GM19463 (cell line): ENCODE data around the gene ICA1L.
A peak's percentile ranks its signal among the peaks of the same experiment; 100 is the strongest.
"Not testable (repeated sequence)": the region's sequence is repeated elsewhere in the genome, so short reads cannot be mapped to it uniquely, and the experiment has no call there.

Experiments used
- ATAC-seq: cut with Tn5 transposase; IDR thresholded peaks from one replicate; pipeline ENCODE4 v1.9.1; 2021; ENCODE audit warnings: mild to moderate bottlenecking, moderate library complexity; ENCODE audit not compliant: unreplicated experiment

The ICA1L gene

DNA sequence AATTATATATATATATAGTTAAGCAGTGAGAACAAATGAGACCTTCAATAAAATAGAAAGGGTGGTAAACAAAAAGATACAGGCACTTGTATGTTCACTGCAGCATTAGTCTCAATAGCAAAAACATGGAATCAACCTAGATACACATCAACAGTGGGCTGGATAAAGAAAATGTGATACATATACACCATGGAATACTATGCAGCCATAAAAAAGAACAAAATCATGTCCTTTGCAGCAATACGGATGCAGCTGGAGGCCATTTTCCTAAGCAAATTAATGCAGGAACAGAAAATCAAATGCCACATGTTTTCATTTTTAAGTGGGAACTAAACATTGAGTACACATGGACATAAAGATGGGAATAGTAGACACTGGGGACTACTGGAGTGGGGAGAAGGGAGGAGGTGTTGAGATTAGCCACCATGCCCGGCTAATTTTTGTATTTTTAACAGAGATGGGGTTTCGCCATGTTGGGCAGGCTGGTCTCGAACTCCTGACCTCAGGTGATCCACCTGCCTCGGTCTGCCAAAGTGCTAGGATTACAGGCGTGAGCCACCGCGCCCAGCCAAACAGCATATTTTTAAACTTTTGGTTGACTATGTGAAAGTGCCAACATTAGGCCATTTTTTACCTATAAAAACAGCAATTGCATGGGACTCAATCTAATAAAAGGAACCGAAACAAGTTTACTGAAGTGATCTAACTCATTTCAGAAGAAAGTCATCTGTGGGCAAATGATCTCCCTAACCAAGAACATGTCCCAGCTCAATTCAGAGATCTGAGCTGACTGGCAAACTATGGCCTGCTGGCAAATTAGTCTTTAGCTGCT lies 23.7 kb downstream of the ICA1L start:
- ATAC-seq, result peak; percentile 75

DNA sequence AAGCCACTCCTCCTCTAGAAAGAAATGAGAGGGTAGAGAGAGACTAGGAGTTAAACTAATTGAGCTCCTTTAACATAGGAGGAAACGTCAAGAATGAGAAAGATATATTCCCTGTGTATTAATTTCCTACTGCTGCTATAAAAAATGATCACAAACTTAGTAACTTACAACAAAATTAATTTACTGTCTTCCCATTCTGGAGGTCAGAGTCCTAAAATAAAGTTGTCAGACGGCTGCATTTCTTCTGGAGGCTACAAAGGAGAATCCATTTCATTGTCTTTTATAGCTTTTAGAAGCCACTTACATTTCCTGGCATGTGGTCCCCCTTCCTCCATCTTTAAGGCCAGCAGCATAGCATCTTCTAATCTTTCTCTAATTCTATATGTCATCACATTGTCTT lies 26.9 kb downstream of the ICA1L start:
- ATAC-seq, result no peak

DNA sequence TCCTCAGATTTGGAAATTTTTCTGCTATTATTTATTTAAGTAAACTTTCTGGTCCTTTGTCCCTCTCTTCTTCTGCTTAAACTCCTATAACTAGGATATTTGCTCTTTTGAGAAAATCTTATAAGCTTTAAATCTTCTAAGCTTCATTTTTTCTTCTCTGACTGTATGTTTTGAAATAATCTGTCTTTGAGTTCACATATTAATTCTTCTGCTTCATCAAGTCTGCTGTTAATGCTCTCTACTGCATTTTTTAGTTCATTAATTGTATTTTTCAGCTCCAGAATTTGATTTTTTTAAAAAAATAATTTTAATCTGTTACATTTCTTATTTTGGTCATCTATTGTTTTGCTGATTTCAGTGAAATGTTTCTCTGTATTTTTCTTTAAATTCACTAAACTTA lies 28.9 kb downstream of the ICA1L start:
- ATAC-seq, result no peak

DNA sequence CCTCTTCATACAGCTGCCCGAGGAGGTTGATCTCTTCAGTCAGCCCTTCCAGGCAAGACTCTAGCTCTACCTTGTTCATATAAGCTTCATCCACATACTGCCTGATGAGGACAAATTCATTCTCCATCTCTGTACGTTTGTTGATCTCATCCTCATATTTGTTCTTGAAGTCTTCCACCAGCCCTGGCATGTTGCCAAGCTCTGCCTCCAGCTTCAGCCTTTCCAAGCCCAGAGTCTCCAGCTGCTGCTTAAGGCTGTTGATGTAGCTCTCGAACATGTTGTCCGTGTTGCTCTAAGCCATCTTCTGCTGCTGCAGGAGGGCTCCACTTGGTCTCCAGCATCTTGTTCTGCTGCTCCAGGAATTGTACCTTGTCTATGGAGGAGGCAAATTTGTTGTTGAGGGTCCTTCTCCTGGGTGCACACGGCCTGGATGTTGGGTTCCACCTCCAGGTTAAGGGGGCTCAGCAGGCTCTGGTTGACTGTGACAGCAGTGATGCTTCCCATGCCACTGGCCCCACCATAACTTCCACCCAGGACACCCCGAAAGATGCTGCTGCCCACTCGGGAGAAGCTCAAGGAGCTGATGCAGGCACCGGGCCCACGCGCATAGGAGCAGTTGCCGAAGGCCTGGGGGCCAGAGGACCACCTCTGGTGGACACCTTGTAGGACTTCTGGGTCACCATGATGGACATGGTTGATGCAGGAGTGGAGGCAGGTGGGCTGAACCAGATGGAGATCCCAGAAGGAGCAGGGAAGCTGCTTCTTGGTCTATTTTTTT lies 30.3 kb downstream of the ICA1L start:
- ATAC-seq, result no peak

DNA sequence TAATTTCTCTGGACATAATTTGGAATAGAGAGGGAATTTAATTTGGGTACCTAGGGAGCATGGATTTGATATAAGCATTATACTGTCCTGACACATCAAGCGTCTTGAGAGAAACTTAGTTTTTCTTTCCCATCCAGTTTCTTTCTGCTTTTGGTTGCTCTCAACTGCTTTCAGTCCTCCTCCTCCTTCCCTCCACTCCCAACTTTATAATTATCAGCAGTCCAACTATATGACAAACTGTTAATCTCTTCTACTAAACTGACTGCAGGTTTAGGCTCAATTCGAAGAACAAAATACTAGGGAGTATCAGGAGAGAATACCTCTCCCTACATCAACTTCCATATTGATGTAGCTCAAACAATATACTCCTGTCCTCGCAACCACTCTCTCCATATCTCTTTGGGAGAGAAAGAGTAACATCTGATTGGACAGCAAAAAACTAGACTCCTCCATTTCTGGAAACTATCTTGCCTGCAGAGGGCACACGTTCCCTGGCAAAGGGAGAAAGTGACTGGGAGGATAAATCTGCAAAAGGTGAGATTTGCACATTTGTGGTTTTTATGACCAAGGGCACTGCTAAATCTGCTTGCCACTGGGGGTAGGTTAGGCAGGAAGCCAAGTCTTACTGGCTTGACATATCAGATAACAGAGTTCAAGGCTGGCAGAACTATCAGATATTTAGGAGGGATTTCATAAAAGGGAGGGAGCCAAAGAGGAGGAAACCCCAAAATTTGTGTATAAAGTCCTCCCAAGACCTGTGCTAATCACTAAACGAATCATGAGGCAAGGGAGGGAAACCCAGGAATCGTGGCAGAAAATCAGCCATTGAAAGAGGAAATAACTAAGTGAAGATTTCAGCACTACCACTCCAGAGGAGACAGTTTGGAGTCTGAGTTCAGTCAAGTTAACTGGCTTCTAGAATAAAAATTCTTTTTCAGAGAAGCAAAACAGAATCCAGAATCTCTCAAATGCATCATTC lies 40.0 kb downstream of the ICA1L start:
- peak; percentile 42 for ATAC-seq

DNA sequence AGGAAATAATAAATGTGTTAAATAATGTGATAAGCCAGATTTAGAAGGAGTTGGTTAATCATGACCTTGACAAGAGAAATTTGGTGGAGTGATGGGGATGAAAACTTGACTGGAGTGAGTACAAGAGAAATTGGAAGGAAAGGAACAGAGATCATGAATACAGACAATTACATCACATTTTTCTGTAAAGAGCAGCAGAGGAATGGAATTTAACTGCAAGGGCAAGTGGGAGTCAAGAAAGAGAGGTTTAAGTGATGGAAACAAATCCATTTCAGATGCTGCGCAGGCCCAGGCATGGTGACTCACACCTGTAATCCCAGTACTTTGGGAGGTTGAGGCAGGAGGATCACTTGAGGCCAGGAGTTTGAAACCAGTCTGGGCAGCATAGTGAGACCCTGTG lies 46.7 kb downstream of the ICA1L start:
- ATAC-seq, result no peak

DNA sequence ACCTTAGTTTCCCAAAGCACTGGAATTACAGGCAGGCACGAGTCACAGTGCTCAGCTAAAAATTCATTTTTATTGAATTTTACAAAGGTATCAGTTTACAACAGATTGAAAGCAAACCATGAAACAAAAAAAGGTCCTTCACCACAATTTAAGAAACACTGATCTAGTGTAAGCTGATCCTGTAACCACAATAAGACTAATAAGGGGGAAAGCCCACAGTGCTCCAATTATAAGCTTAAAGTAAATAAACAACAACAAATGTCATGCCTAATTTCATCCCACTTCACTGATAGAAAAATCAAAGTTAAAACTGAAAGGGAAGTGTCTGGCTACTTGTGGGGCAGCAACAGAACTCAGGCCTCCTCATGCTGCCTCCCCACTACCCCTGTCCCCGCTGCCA lies 49.2 kb downstream of the ICA1L start:
- no peak for ATAC-seq

DNA sequence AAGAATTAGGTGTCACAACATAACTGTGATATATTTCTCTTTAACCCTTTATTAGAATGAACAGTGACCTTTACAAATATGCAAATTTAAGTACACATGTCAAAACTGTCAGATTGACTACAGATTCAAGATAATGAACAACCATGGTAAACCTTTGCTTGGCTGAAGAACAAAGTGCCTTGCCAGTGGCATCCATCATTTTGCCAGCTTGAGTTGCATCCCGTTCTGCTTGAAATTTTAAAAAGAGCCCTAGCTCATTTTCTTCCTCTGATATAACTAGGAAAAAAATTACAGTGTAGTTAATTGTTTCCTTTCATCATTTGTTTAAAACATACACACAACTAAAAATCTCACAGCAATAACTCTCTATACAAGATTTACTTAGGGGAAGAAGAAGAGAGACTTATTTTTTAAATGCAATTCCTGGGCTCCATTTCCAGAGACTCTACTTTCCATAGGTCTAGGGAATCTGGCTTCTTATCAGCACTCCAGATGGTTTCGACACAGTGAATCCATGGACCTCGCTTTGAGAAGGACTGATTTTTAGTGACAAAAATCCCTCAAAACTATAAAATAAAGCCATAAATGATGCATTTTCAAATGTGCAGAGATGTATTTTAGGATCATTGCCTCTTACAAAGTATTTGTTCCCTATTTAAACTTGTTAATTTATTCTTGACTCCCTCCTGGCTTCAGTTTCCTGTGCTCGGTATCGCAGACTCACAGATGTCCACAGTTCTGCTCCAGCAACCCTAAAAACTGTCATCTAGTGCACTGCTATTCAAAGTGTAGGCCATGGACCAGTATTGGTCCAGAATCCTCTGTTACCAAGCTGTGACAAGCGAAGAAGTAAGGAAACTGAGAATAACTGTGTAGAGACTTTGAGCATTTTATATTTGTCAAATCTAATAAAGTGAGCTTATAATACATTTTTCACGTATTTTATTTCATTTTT lies 50.1 kb downstream of the ICA1L start:
- ATAC-seq, result no peak

DNA sequence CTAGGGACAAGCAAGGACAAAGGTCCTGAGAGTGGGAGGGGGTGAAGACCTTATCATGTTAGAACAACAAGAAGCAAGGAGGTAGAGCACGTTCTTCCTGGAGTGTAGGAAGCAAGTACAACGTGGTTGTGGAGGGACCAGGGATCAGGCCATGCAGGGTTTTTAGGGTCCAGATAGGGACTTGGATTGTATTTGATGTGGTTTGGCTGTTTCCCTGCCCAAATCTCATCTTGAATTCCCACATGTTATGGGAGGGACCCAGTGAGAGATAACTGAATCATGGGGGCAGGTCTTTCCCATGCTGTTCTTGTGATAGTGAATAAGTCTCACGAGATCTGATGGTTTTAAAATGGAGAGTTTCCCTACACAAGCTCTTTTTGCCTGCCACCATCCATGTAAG lies 53.2 kb downstream of the ICA1L start:
- ATAC-seq, result no peak

DNA sequence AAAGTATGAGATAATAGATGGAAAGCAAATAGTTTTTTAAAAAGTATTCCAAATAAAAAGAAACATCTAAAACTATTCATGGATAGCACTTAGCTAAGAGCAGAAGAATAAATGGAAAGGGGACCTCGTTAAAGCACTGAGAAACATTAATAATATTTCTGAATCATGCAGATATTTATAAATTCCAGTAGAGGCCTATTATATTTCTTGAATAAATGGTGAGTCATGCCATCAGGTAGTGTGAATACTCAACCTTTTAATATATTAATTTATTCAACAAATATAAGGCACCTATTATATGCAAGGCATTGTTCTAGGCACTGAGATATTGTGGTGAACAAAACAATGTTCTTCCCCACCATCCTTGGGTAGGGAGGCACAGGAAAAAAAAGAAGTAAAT lies 53.8 kb downstream of the ICA1L start:
- ATAC-seq, result no peak

DNA sequence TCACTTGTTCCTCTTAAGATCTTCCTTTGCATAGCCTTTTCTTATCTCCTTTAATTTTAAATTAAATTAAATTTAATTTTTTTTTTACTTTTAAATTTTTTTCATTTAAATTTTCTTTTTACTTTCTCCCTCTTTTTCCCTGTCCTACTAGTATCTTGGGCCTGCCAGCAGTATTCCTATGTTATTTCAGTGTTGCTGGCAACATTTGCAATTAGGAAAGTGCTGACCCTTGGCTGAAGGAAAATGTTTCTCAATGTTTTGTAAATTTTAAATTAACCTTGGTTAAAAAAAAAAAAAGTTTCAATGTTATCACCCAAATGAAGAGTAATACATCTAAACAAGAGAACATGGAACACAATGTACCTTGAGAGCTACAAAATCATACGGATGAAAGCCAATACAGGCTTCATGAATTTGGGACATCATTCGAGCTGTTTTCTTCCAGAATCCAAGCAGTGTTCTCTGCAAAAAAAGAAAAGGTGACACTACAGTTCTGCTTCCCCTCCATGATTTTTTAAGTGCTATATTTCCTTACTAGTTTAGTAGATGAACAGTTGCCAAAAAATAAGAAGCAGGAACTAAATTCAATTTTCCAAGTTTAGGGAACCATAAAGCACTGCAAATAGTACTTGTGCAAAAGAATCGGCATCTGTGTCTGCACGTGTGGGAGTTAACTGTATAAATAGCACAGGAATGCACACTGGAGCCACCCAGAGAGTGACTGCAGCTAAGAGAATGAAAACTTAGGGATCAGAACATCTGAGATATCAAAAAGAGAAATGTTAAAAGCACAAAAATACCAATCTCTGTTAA lies 55.8 kb downstream of the ICA1L start:
- ATAC-seq, result no peak

DNA sequence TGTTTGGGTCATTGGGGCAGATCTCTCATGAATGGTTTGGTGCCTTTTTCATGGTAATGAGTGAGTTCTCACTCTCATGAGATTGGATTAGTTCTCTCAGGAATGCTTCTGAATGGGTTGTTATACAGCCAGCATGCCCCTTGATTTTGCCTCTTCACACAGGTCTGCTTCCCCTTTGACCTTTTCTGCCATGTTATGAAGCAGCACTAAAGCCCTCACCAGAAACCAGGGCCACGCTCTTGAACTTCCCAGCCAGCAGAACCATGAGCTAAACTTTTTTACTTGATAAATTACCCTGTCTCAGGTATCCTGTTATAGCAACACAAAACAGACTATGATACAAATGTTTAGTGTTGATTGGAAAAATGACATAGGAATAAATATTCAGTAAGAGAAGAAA lies 57.3 kb downstream of the ICA1L start:
- ATAC-seq, result no peak

DNA sequence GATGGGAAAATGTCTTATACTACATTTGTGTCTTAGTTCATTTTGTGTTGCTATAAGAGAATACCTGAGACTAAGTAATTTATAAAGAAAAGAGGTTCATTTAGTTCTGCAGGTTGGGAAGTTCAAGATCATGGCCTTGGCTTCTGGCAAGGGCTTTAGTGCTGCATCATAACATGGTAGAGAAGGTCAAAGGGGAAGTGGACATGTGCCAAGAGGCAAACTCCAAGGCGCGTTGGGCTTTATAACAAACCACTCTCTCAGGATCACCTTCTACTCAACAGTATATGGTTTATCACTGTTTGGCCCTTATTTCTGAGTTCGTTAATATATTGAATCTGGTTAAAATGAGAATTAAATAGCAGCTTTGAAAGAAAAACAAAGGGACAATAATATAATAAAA lies 58.2 kb downstream of the ICA1L start:
- ATAC-seq, result no peak

DNA sequence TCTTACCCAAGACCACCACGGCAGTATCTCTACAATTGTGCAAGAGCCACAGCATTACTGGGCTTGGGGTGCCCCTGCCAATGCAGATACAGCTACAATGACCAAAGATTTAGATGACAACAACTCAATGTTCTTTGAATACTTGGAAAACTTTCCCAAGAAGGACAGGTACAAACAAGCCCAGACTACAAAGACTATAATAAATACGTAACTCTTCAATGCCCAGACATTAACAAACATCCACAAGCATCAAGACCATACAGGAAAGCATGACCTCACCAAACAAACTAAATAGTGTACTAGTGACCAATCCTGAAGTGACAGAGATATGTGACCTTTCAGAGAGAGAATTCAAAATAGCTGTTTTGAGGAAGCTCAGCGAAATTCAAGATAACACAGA lies 62.8 kb downstream of the ICA1L start:
- ATAC-seq, result no peak

DNA sequence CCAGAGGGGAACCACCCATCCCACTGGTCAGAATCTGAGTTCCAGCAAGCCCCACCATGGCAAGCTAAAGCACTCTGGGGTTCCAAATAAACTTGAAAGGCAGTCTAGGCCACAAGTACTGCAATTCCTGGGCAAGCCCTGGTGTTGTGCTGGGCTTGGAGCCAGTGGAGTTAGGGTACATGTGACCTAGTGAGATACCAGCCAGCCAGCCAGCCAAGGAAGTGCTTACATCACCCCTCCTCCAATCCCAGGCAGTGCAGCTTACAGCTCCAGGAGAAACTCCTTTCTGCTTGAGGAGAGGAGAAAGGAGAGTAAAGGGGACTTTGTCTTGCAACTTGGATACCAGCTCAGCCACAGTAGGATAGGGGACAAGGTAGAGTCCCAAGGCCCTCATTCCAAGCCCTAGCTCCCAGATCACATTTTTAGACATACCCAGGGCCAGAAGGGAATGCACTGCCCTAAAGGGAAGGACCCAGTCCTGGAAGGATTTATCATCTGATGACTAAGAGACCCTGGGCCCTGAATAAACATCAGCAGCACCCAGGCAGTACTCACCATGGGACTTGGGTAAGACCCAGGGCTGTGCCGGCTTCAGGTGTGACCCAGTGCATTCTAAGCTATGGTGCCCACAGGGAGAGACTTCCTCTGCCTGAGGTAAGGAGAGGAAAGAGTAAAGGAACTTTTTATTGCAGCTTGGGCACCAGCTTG lies 64.0 kb downstream of the ICA1L start:
- ATAC-seq, result not testable (repeated sequence)

DNA sequence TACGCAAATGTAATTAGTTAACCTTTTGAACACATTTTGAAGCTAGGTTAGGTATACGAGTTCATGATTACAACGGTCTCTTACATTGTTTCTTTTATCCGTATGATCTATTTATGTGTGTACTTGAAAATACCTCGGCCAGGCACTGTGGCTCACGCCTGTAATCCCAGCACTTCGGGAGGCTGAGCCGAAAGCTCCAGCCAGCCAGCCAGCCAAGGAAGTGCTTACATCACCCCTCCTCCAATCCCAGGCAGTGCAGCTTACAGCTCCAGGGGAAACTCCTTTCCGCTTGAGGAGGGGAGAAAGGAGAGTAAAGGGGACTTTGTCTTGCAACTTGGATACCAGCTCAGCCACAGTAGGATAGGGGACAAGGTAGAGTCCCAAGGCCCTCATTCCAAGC lies 65.7 kb downstream of the ICA1L start:
- ATAC-seq, result not testable (repeated sequence)

DNA sequence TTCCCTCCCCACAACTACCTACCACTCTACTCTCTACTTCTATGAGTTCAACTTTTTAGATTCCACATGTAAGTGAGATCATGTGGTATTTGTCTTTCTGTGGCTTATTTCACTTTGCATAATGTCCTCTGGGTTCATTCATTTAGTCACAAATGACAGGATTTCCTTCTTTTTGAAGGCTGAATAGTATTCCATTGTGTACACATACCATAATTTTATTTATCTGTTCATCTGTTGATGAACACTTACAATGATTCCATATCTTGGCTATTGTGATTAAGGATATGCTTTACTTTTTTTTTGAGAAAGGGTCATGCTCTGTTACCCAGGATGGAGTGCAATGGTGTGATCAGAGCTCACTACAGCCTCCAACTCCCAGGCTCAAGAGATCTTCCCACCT lies 73.6 kb downstream of the ICA1L start:
- no peak for ATAC-seq

DNA sequence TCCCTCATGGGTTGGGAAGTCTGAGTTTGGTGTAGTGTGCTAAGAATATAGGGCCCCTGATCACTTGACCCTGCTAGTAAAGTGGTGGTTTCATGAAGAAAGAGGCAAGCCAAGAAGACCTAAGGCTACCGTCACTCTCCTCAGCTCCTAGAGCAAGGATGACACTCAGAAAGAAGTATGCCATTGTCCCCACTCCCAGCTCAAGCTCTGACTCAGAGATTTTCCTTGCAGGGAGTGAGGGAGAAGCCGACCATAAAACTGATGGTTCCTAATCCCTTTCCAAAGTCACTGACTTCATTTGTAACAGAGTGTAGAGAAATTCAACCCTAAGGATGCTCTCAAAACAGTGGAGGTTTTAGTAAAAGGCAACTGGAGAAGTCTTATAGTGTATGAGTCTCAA lies 80.9 kb downstream of the ICA1L start:
- no peak for ATAC-seq

DNA sequence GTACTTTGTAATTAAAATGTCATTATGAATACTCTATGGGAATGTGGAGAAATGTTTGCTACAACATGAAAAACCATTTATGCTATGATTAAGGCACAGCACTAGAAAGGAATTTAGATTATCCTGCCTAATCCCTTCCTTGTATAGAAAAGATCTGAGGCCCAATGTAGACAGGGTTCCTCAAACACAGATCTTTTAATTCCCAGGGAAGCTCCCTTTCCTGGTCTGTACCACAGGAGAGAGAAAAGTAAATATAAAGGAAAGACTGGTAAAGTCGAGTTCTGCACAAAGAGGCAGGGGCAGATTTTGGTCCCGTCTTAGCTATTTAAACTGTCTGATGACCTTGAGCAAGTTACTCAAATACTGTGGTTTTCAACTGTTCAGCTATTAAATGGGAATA lies 84.7 kb downstream of the ICA1L start:
- no peak for ATAC-seq
